Mesendoderm (in vitro differentiated cells): Measurements from ENCODE around the gene SNX24.
"Not testable (repeated sequence)": the region's sequence is repeated elsewhere in the genome, so short reads cannot be mapped to it uniquely, and the experiment has no call there.

Experiments
- DNase-seq: peaks from one replicate; pipeline ENCODE4 v3.0.0; 2013
- H2AK5ac ChIP-seq: 2 replicates; pipeline ENCODE4 v1.6.1; 2013; ENCODE audit warnings: low read length, inconsistent platforms
- H2BK120ac ChIP-seq: 2 replicates; pipeline ENCODE4 v1.6.1; 2013; ENCODE audit warnings: low read depth, mild to moderate bottlenecking, low read length, moderate library complexity, mixed read lengths
- H2BK15ac ChIP-seq: replicated peaks from 2 replicates; pipeline ENCODE4 v1.6.1; 2013; ENCODE audit warnings: low read depth, mild to moderate bottlenecking, moderate library complexity
- H2BK5ac ChIP-seq: 2 replicates; pipeline ENCODE4 v1.6.1; 2013; ENCODE audit warnings: low read length, inconsistent platforms
- H3K18ac ChIP-seq: 2 replicates; pipeline ENCODE4 v1.6.1; 2013; ENCODE audit warnings: mild to moderate bottlenecking, low read length, mixed read lengths
- H3K23ac ChIP-seq: one replicate; pipeline ENCODE4 v1.6.1; 2013; ENCODE audit warnings: low read length
- H3K27ac ChIP-seq: 2 replicates; pipeline ENCODE4 v1.5.1; 2013; ENCODE audit warnings: low read depth, mild to moderate bottlenecking, inconsistent platforms, low read length, moderate library complexity
- H3K27me3 ChIP-seq: 2 replicates; pipeline ENCODE4 v1.6.1; 2013; ENCODE audit warnings: low read length, control low read depth, mild to moderate bottlenecking, inconsistent platforms; ENCODE audit not compliant: insufficient read depth, poor library complexity
- H3K36me3 ChIP-seq: 2 replicates; pipeline ENCODE4 v1.6.1; 2013; ENCODE audit warnings: low read length, inconsistent platforms; ENCODE audit not compliant: control insufficient read depth, insufficient read depth
- H3K4ac ChIP-seq: one replicate; pipeline ENCODE4 v1.6.1; 2013; ENCODE audit warnings: low read depth, mild to moderate bottlenecking, low read length, moderate library complexity
- H3K4me1 ChIP-seq: 2 replicates; pipeline ENCODE4 v1.6.1; 2013; ENCODE audit warnings: low read depth, low read length, inconsistent platforms; ENCODE audit not compliant: control insufficient read depth
- H3K4me2 ChIP-seq: 2 replicates; pipeline ENCODE4 v1.6.1; 2013; ENCODE audit warnings: low read length
- H3K4me3 ChIP-seq: 2 replicates; pipeline ENCODE4 v1.5.1; 2013; ENCODE audit warnings: mild to moderate bottlenecking, low read length
- H3K56ac ChIP-seq: one replicate; pipeline ENCODE4 v1.6.1; 2013; ENCODE audit warnings: low read length
- H3K79me1 ChIP-seq: 2 replicates; pipeline ENCODE4 v1.6.1; 2013; ENCODE audit warnings: low read length, inconsistent platforms
- H3K79me2 ChIP-seq: 2 replicates; pipeline ENCODE4 v1.6.1; 2013; ENCODE audit warnings: mild to moderate bottlenecking, low read length; ENCODE audit not compliant: control insufficient read depth, insufficient read depth
- H3K9ac ChIP-seq: 2 replicates; pipeline ENCODE4 v1.6.1; 2013; ENCODE audit warnings: low read length, inconsistent platforms
- H4K5ac ChIP-seq: one replicate; pipeline ENCODE4 v1.6.1; 2013; ENCODE audit warnings: low read length
- H4K8ac ChIP-seq: one replicate; pipeline ENCODE4 v1.6.1; 2013; ENCODE audit warnings: low read depth, mild to moderate bottlenecking, control low read depth, low read length, moderate library complexity
- WGBS: extraction: QIAGEN DNeasy Blood & Tissue Kit; methylation state at CpG from one replicate; pipeline ENCODE4 v1.1.7; 2013; ENCODE audit warnings: low lambda C conversion rate, missing lambda C conversion rate; ENCODE audit not compliant: insufficient coverage; ENCODE audit errors: extremely low coverage; 5-methylcytosine and 5-hydroxymethylcytosine counted together

The SNX24 gene

DNA sequence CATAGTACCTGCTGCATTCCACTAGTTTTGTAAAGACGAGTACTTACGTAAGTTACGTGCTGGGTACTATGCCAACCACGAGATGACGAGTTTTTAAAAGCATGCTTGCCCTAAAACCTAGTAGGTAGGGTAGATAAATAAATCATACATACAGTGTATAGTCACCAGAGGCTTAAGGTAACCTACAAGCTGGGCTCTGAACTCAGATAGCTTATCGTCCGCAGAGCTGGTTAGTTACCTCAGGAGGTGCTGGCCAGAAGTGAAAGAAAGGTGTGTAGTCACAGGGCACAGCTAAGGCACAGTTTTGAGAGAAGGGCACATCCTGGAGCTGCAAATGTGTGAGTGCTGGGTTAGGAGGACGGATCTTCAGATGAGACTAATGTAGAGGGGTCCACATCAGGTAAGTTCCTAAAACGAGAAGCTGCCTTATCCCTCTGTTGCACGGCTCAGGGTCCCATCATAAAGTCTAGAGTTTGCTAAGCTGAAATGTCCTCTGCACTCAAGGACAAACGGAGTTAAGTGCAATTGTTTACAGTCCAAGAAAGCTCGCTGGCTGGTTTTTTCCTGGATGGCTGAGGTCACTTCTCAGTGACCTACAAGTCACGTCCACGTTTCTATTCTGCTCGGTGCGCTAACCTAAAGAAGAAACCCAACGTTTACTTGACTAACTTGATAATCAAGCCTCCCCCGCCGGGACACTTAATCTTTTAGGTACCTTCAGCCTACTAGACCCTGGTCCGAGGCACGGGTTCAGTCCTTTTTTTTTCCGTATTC, 1.1 kb upstream of the SNX24 start:
- no peaks in the 10 kb centered on the region for H3K79me2 ChIP-seq
- peak overlapping the region; percentile 97 for H3K18ac ChIP-seq
- no CpG with 5 or more reads among the region's 22 CpGs for WGBS
- H3K4me1 ChIP-seq: peaks cover 4% of the 10 kb centered on the region
- peak overlapping the region; percentile 84 for H3K4me2 ChIP-seq
- H3K56ac ChIP-seq: peak overlapping the region; percentile 89
- no peak overlapping the region for H4K5ac ChIP-seq
- H3K9ac ChIP-seq: peak overlapping the region; percentile 81
- no peak overlapping the region for H3K23ac ChIP-seq
- H2BK15ac ChIP-seq: no peak overlapping the region
- no peak overlapping the region for H2BK5ac ChIP-seq
- no peak overlapping the region for H3K4ac ChIP-seq
- H3K36me3 ChIP-seq: no peaks in the 10 kb centered on the region
- DNase-seq: peak; percentile 30
- no peaks in the 10 kb centered on the region for H3K27me3 ChIP-seq
- H3K27ac ChIP-seq: no peak overlapping the region
- no peak overlapping the region for H2AK5ac ChIP-seq
- no peak overlapping the region for H2BK120ac ChIP-seq
- H4K8ac ChIP-seq: no peak overlapping the region
- no peaks in the 10 kb centered on the region for H3K79me1 ChIP-seq
- no peak overlapping the region for H3K4me3 ChIP-seq

DNA sequence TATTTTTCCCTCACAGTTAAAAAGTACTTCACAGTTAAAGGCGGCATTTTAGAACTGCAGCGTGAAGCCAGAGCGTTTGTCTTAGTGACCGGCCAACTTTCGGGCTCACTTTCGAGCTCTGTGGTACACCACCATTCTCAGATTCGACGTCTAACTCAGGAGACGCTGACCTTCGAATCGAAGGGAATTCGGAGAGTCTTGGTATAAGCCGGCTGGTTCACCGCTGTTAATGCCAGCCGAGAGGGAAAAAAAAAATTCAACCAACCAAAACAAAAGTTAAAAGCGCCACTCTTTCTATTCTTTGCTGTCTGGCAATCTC, 544 bp upstream of the SNX24 start:
- no peak overlapping the region for H4K8ac ChIP-seq
- H3K4me3 ChIP-seq: peak overlapping the region; percentile 58
- H3K4me1 ChIP-seq: peaks cover 7% of the 10 kb centered on the region
- H3K18ac ChIP-seq: peak overlapping the region; percentile 97
- no peaks in the 10 kb centered on the region for H3K79me1 ChIP-seq
- H2AK5ac ChIP-seq: no peak overlapping the region
- H3K27me3 ChIP-seq: no peaks in the 10 kb centered on the region
- no peak overlapping the region for H2BK120ac ChIP-seq
- no peak overlapping the region for H2BK15ac ChIP-seq
- H4K5ac ChIP-seq: peak overlapping the region; percentile 60
- peak overlapping the region; percentile 62 for H3K4ac ChIP-seq
- no peak overlapping the region for H2BK5ac ChIP-seq
- peak overlapping the region; percentile 84 for H3K4me2 ChIP-seq
- DNase-seq: no peak
- no peaks in the 10 kb centered on the region for H3K79me2 ChIP-seq
- peak overlapping the region; percentile 89 for H3K56ac ChIP-seq
- peak overlapping the region; percentile 81 for H3K9ac ChIP-seq
- H3K27ac ChIP-seq: no peak overlapping the region
- no CpG with 5 or more reads among the region's 16 CpGs for WGBS
- no peak overlapping the region for H3K23ac ChIP-seq
- no peaks in the 10 kb centered on the region for H3K36me3 ChIP-seq

DNA sequence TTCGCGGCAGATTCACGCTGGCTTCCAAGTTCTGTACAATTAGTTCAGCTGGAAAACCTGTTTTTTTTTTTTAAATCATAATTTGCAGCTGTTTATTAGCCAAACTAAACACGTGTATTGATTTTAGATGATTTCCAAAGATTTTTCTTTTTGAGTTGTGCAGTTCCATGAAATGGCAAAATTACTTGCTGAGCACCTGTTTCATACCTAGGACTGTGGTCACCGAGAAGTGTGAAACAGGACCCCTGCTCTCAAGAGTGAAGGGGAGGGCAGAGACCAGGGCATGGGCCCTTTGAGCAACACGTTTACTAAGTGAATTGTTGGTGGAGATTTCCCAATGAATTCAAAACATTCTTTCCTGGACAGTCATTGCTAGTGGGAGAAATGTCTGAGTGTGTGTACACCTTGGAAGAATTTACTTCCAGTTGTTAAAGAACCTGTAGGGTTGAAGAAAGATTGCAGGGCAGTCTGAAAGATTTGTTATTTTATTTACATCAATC, 688 bp downstream of the SNX24 start:
- no peaks in the 10 kb centered on the region for H3K79me2 ChIP-seq
- H3K27me3 ChIP-seq: no peaks in the 10 kb centered on the region
- peak overlapping the region; percentile 40 for H3K4me2 ChIP-seq
- H3K27ac ChIP-seq: no peak overlapping the region
- no peak overlapping the region for H3K23ac ChIP-seq
- H3K79me1 ChIP-seq: no peaks in the 10 kb centered on the region
- H2BK120ac ChIP-seq: no peak overlapping the region
- H4K8ac ChIP-seq: no peak overlapping the region
- no CpG with 5 or more reads among the region's 6 CpGs for WGBS
- no peaks in the 10 kb centered on the region for H3K36me3 ChIP-seq
- H2BK5ac ChIP-seq: no peak overlapping the region
- no peak overlapping the region for H3K18ac ChIP-seq
- no peak overlapping the region for H2BK15ac ChIP-seq
- H4K5ac ChIP-seq: no peak overlapping the region
- peak overlapping the region; percentile 89 for H3K4ac ChIP-seq
- H3K9ac ChIP-seq: peak overlapping the region; percentile 81
- DNase-seq: peak; percentile 45
- H2AK5ac ChIP-seq: no peak overlapping the region
- peak overlapping the region; percentile 87 for H3K56ac ChIP-seq
- peak overlapping the region; percentile 79 for H3K4me3 ChIP-seq
- peaks cover 7% of the 10 kb centered on the region for H3K4me1 ChIP-seq

DNA sequence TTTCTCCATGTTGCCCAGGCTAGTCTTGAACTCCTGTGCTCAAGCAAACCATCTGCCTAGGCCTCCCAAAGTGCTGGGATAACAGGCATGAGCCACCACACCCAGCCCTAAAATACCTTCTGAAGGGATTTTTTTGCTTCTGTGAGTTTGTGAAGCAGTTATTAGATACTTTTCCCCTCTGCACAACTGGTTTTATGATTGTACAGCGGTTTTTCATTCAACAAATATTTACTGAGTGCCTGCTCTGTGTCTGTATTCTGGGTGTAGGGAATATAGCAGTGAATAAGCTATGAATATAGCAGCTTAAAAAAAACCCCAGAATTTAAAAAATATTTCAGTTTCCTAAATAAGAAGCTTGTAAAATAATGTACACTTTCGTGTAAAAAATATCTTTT, 2.3 kb downstream of the SNX24 start:
- H3K36me3 ChIP-seq: no peaks in the 10 kb centered on the region
- H3K9ac ChIP-seq: no peak overlapping the region
- H3K4ac ChIP-seq: no peak overlapping the region
- H3K79me2 ChIP-seq: no peaks in the 10 kb centered on the region
- no peak overlapping the region for H2AK5ac ChIP-seq
- no peak overlapping the region for H3K23ac ChIP-seq
- whole genome bisulfite sequencing: 100% methylated on average over 1 of the region's 2 CpGs
- H3K4me3 ChIP-seq: no peak overlapping the region
- H3K56ac ChIP-seq: no peak overlapping the region
- no peak overlapping the region for H3K18ac ChIP-seq
- no peak overlapping the region for H2BK120ac ChIP-seq
- H4K8ac ChIP-seq: no peak overlapping the region
- no peaks in the 10 kb centered on the region for H3K79me1 ChIP-seq
- no peaks in the 10 kb centered on the region for H3K27me3 ChIP-seq
- no peak overlapping the region for H3K27ac ChIP-seq
- peaks cover 7% of the 10 kb centered on the region for H3K4me1 ChIP-seq
- DNase-seq: no peak
- no peak overlapping the region for H3K4me2 ChIP-seq
- H4K5ac ChIP-seq: no peak overlapping the region
- no peak overlapping the region for H2BK15ac ChIP-seq
- no peak overlapping the region for H2BK5ac ChIP-seq

DNA sequence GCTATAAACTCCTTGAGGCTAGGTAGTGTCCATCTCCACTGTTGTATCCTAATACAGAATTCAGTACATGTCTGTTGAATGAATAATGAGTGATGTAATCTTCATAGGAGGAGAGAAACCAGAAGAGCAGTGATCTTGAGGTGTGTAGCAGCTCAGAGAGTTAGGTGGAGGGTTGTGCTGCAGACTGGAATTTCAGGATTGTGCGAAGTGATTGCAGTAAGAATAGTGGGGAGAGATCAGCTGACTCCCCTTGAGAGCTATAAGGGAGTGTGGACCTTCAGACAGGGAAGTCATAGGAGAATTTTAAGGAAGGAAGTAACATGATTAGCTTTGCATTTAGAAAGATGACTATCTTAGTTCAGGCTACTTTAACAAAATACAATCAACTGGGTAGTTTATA, 4.4 kb downstream of the SNX24 start:
- H3K27ac ChIP-seq: no peak overlapping the region
- no peaks in the 10 kb centered on the region for H3K79me2 ChIP-seq
- no CpG with 5 or more reads among the region's 1 CpG for WGBS
- H3K4me1 ChIP-seq: peaks cover 3% of the 10 kb centered on the region
- no peaks in the 10 kb centered on the region for H3K27me3 ChIP-seq
- peak; percentile 75 for DNase-seq
- H4K5ac ChIP-seq: no peak overlapping the region
- no peak overlapping the region for H3K4me2 ChIP-seq
- no peak overlapping the region for H3K18ac ChIP-seq
- no peaks in the 10 kb centered on the region for H3K36me3 ChIP-seq
- no peak overlapping the region for H3K4me3 ChIP-seq
- H3K23ac ChIP-seq: no peak overlapping the region
- no peak overlapping the region for H2BK5ac ChIP-seq
- peaks cover 1% of the 10 kb centered on the region for H3K79me1 ChIP-seq
- H3K4ac ChIP-seq: no peak overlapping the region
- H2BK120ac ChIP-seq: no peak overlapping the region
- no peak overlapping the region for H2BK15ac ChIP-seq
- no peak overlapping the region for H4K8ac ChIP-seq
- no peak overlapping the region for H3K56ac ChIP-seq
- no peak overlapping the region for H2AK5ac ChIP-seq
- H3K9ac ChIP-seq: no peak overlapping the region

DNA sequence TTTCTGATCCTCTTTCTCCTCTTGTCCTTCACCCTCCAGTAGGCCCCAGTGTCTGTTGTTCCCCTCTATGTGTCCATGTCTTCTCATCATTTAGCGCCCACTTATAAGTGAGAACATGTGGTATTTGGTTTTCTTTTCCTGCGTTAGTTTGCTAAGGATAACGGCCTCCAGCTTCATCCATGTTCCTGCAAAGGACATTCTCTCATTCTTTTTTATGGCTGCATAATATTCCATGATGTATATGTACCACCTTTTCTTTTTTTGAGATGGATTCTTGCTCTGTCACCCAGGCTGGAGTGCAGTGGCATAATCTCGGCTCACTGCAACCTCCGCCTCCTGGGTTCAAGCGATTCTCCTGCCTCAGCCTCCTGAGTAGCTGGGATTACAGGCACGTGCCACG, 12.1 kb downstream of the SNX24 start:
- not testable (repeated sequence) for DNase-seq, H3K4ac ChIP-seq, H3K18ac ChIP-seq, H3K4me3 ChIP-seq, H3K56ac ChIP-seq, H3K4me2 ChIP-seq, H2BK15ac ChIP-seq, H2BK120ac ChIP-seq, H4K8ac ChIP-seq, H3K36me3 ChIP-seq, H3K27ac ChIP-seq, H3K27me3 ChIP-seq, H4K5ac ChIP-seq, H2BK5ac ChIP-seq, H3K23ac ChIP-seq, H2AK5ac ChIP-seq, H3K9ac ChIP-seq, H3K4me1 ChIP-seq, H3K79me1 ChIP-seq, H3K79me2 ChIP-seq
- WGBS: no CpG with 5 or more reads among the region's 8 CpGs
